ENCODE measurements around the gene EYS.

DNA sequence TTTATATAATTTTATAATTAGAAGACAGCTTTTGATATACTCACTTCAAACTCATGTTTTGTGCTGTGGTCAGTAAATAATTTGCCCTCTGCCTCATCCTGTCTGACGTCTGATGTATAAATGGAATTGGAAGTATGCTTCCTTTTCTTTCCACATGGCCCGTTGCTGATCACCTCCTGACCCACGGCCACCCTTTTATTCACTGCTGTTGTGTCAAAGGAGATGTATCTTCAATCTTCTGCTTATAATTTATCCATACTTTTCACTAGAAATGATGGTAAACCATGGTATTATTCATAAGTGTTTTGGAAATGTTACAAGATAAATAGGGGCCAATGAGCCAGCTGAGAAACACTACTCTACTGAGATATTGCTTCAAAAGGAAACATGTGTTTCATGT is 1229.6 kb downstream of the EYS start:
- TF ChIP-seq CTCF (conservative IDR thresholded peaks at IDR 0.05; ENCODE audit: low read length) (no peak), EZH2phosphoT487 (IDR thresholded peaks at IDR 0.05; ENCODE audit: borderline replicate concordance) (no peak)

All from Loucy (cell line).